ENCODE measurements around the gene SNRNP200. TPM values are rescaled to one million over a fixed set of nuclear protein-coding genes. Genes with fewer than 3 reads are reported as not detected.
A peak's percentile ranks its signal among the peaks of the same experiment; 100 is the strongest.

The SNRNP200 gene
- 100 to 1,000 TPM in 2 of 10 donors, 10 to 100 TPM in 8; 78.0 to 108 (median 89.2) TPM for polyA plus RNA-seq (ENCODE audit: insufficient read length in 10 of 10)
- long read RNA-seq, donor 1, partial matches to known transcripts = 48 of 49 reads
- long read RNA-seq, donor 1, other reads (novel, unspliced or antisense) = 0 of 49 reads
- long read RNA-seq, donor 2, full-length matches to known transcripts = 4 of 33 reads
- long read RNA-seq, donor 2, partial matches to known transcripts = 29 of 33 reads
- long read RNA-seq, donor 2, other reads (novel, unspliced or antisense) = 0 of 33 reads
- long read RNA-seq, donor 3 = 0 reads
- long read RNA-seq, donor 4, partial matches to known transcripts = 39 of 40 reads
- long read RNA-seq, donor 4, other reads (novel, unspliced or antisense) = 0 of 40 reads
- long read RNA-seq, donor 5, partial matches to known transcripts = 29 of 33 reads
- long read RNA-seq, donor 5, other reads (novel, unspliced or antisense) = 0 of 33 reads
- long read RNA-seq, donor 6, full-length matches to known transcripts = 2 of 46 reads
- long read RNA-seq, donor 6, partial matches to known transcripts = 44 of 46 reads
- long read RNA-seq, donor 6, other reads (novel, unspliced or antisense) = 0 of 46 reads
- long read RNA-seq, donor 7, partial matches to known transcripts = 80 of 80 reads
- long read RNA-seq, donor 7, other reads (novel, unspliced or antisense) = 0 of 80 reads
- long read RNA-seq, donor 8, partial matches to known transcripts = 33 of 34 reads
- long read RNA-seq, donor 8, other reads (novel, unspliced or antisense) = 0 of 34 reads
- long read RNA-seq, donor 9 = 0 reads

- DNase-seq = peak; percentile 84 to 95 (median 89)
Measured at GRCh38 chr2:96305091-96305978, at the start of gene SNRNP200. SNRNP200 (minus strand) TSS chr2:96305546; CDS start chr2:96305437, 109 bp downstream.

GRCh38 chr2:96354492-96354891 lies 49.1 kb upstream of the SNRNP200 start:
- no peak for DNase-seq

- peak in 2 of 3 donors; percentile 21 to 54 for DNase-seq
Measured at GRCh38 chr2:96353606-96354101, 48.3 kb upstream of the SNRNP200 start.

GRCh38 chr2:96353032-96353561 lies 47.8 kb upstream of the SNRNP200 start:
- DNase-seq = peak; percentile 32 to 73 (median 62)

- DNase-seq = no peak
Measured at GRCh38 chr2:96347395-96347794, 42.0 kb upstream of the SNRNP200 start.

- DNase-seq = no peak
Measured at GRCh38 chr2:96345868-96346462, 40.6 kb upstream of the SNRNP200 start.

- no peak for DNase-seq
Measured at GRCh38 chr2:96345438-96345837, 40.1 kb upstream of the SNRNP200 start.

GRCh38 chr2:96344011-96344410 lies 38.7 kb upstream of the SNRNP200 start:
- DNase-seq = no peak

GRCh38 chr2:96342085-96342484 lies 36.7 kb upstream of the SNRNP200 start:
- no peak for DNase-seq

- no peak for DNase-seq
Measured at GRCh38 chr2:96341641-96342040, 36.3 kb upstream of the SNRNP200 start.

GRCh38 chr2:96340493-96341414 lies 35.4 kb upstream of the SNRNP200 start:
- no peak for DNase-seq

GRCh38 chr2:96336873-96337272 lies 31.5 kb upstream of the SNRNP200 start:
- no peak for DNase-seq

- DNase-seq = no peak
Measured at GRCh38 chr2:96336104-96336775, 30.9 kb upstream of the SNRNP200 start.

- no peak for DNase-seq
Measured at GRCh38 chr2:96333708-96334107, 28.4 kb upstream of the SNRNP200 start.

- DNase-seq = no peak
Measured at GRCh38 chr2:96330407-96330806, 25.1 kb upstream of the SNRNP200 start.

- no peak for DNase-seq
Measured at GRCh38 chr2:96329874-96330273, 24.5 kb upstream of the SNRNP200 start.

- DNase-seq = no peak
Measured at GRCh38 chr2:96329456-96329855, 24.1 kb upstream of the SNRNP200 start.

GRCh38 chr2:96326990-96327820 lies 21.9 kb upstream of the SNRNP200 start:
- no peak for DNase-seq

Measured in muscle of back (tissue), 13 donors.